GM12878 (cell line): Measurements from ENCODE around the gene FCRL6.

Source experiments
- EZH2 ChIP-seq: IDR thresholded peaks from 2 replicates; pipeline ENCODE4 v1.6.1; 2012; ENCODE audit warnings: low read depth, mild to moderate bottlenecking, control low read depth, inconsistent platforms, low read length, borderline replicate concordance; ENCODE audit not compliant: control insufficient read depth
- GABPA ChIP-seq: IDR thresholded peaks from 2 replicates; pipeline ENCODE4 v1.6.1; 2014; ENCODE audit warnings: antibody characterized with exemption, low read depth, mild to moderate bottlenecking, inconsistent platforms
- JUND ChIP-seq: IDR thresholded peaks from 2 replicates; pipeline ENCODE4 v1.6.1; 2012; ENCODE audit warnings: low read depth, mild to moderate bottlenecking, low read length, improper control_type of control experiment, moderate library complexity
- ZNF384 ChIP-seq: IDR thresholded peaks from 2 replicates; pipeline ENCODE4 v1.6.1; 2012; ENCODE audit warnings: low read depth, mild to moderate bottlenecking, low read length, improper control_type of control experiment, borderline replicate concordance
- TF ChIP-seq, protein P1 (sequence below), 3 experiments: IDR thresholded peaks in 2 of 3; conservative IDR thresholded peaks in 1 of 3; 2 replicates each; pipeline ENCODE4 v1.5.1; 2011; ENCODE audit warnings: low read depth in 3 of 3, low read length in 3 of 3, mild to moderate bottlenecking in 3 of 3, control low read depth in 2 of 3, moderate library complexity in 2 of 3, inconsistent platforms in 1 of 3, mixed read lengths in 1 of 3; ENCODE audit not compliant: control insufficient read depth in 2 of 3, insufficient read depth in 1 of 3; ENCODE audit errors: extremely low read depth in 1 of 3
- TF ChIP-seq, protein P2 (sequence below): fragments of 450-650 bp; IDR thresholded peaks from 2 replicates; pipeline ENCODE4 v1.6.1; 2014; ENCODE audit warnings: mild to moderate bottlenecking
- TF ChIP-seq, protein P3 (sequence below): IDR thresholded peaks from 2 replicates; pipeline ENCODE4 v1.6.1; 2012; ENCODE audit warnings: low read length, inconsistent platforms

DNA sequence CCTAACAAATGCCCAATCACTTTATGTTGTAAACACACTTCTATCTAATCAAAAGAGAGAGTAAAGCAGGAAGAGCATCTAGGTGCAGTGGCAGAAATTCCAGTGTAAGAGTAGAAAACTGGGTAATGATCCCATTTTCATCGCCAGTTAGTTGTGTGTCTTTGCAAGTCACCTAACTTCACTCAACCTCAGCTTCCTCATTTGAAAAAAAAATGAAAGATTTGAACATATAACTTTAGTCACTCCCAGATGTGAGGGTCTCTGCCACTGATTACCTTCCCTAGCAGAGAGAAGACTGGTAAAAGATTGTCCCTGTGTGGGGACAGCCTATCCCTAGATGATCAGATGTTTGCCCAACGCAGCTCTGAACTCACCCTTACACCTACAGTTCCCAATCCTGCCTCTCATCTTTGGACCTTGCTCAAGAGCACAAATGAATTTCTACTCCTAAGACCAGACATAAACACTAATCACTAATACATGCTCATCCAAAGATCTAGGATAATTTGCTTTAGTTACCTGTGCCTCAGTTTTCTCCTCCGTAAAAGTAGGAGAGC lies 46.6 kb upstream of the FCRL6 start:
- TF ChIP-seq, protein P1, sequence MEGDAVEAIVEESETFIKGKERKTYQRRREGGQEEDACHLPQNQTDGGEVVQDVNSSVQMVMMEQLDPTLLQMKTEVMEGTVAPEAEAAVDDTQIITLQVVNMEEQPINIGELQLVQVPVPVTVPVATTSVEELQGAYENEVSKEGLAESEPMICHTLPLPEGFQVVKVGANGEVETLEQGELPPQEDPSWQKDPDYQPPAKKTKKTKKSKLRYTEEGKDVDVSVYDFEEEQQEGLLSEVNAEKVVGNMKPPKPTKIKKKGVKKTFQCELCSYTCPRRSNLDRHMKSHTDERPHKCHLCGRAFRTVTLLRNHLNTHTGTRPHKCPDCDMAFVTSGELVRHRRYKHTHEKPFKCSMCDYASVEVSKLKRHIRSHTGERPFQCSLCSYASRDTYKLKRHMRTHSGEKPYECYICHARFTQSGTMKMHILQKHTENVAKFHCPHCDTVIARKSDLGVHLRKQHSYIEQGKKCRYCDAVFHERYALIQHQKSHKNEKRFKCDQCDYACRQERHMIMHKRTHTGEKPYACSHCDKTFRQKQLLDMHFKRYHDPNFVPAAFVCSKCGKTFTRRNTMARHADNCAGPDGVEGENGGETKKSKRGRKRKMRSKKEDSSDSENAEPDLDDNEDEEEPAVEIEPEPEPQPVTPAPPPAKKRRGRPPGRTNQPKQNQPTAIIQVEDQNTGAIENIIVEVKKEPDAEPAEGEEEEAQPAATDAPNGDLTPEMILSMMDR (IDR thresholded peaks at IDR 0.05 in 2 of 3, conservative IDR thresholded peaks at IDR 0.05 in 1 of 3; ENCODE audit: control insufficient read depth in 2 of 3, extremely low read depth in 1 of 3, insufficient read depth in 1 of 3, low read depth in 3 of 3, low read length in 3 of 3), result no peak
- no peak for TF ChIP-seq GABPA
- TF ChIP-seq, protein P2, sequence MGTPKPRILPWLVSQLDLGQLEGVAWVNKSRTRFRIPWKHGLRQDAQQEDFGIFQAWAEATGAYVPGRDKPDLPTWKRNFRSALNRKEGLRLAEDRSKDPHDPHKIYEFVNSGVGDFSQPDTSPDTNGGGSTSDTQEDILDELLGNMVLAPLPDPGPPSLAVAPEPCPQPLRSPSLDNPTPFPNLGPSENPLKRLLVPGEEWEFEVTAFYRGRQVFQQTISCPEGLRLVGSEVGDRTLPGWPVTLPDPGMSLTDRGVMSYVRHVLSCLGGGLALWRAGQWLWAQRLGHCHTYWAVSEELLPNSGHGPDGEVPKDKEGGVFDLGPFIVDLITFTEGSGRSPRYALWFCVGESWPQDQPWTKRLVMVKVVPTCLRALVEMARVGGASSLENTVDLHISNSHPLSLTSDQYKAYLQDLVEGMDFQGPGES, result no peak
- TF ChIP-seq, protein P3, sequence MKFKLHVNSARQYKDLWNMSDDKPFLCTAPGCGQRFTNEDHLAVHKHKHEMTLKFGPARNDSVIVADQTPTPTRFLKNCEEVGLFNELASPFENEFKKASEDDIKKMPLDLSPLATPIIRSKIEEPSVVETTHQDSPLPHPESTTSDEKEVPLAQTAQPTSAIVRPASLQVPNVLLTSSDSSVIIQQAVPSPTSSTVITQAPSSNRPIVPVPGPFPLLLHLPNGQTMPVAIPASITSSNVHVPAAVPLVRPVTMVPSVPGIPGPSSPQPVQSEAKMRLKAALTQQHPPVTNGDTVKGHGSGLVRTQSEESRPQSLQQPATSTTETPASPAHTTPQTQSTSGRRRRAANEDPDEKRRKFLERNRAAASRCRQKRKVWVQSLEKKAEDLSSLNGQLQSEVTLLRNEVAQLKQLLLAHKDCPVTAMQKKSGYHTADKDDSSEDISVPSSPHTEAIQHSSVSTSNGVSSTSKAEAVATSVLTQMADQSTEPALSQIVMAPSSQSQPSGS, result no peak
- TF ChIP-seq EZH2, result no peak
- TF ChIP-seq JUND, result no peak
- no peak for TF ChIP-seq ZNF384
